ENCODE results near the gene CRTC2.

Gene CRTC2

GRCh38 chr1:153945131-153945794, 13.1 kb downstream of the CRTC2 start:
- no peak for DNase-seq

- no peak for DNase-seq
Measured at GRCh38 chr1:153944827-153945117, 13.6 kb downstream of the CRTC2 start.

- DNase-seq, result no peak
Measured at GRCh38 chr1:153944005-153944826, 14.2 kb downstream of the CRTC2 start.

GRCh38 chr1:153942766-153943549, 15.5 kb downstream of the CRTC2 start:
- DNase-seq, result no peak

- DNase-seq, result no peak
Measured at GRCh38 chr1:153941826-153942725, 16.3 kb downstream of the CRTC2 start.

GRCh38 chr1:153940756-153941155, 17.7 kb downstream of the CRTC2 start:
- DNase-seq, result no peak

GRCh38 chr1:153939476-153939875, 18.9 kb downstream of the CRTC2 start:
- DNase-seq, result no peak

- no peak for DNase-seq
Measured at GRCh38 chr1:153938996-153939395, 19.4 kb downstream of the CRTC2 start.

- no peak for DNase-seq
Measured at GRCh38 chr1:153937331-153937730, 21.1 kb downstream of the CRTC2 start.

GRCh38 chr1:153936011-153936802, 22.2 kb downstream of the CRTC2 start:
- DNase-seq, result no peak

GRCh38 chr1:153934746-153935145, 23.7 kb downstream of the CRTC2 start:
- no peak for DNase-seq

GRCh38 chr1:153933955-153934354, 24.5 kb downstream of the CRTC2 start:
- DNase-seq, result no peak

- DNase-seq, result no peak
Measured at GRCh38 chr1:153933430-153933829, 25.0 kb downstream of the CRTC2 start.

GRCh38 chr1:153932156-153933131, 26.0 kb downstream of the CRTC2 start:
- DNase-seq, result no peak

- no peak for DNase-seq
Measured at GRCh38 chr1:153929981-153930948, 28.1 kb downstream of the CRTC2 start.

- DNase-seq, result no peak
Measured at GRCh38 chr1:153929426-153929825, 29.0 kb downstream of the CRTC2 start.

GRCh38 chr1:153928791-153929341, 29.5 kb downstream of the CRTC2 start:
- DNase-seq, result no peak

GRCh38 chr1:153928245-153928644, 30.2 kb downstream of the CRTC2 start:
- DNase-seq, result no peak

- DNase-seq, result no peak
Measured at GRCh38 chr1:153926405-153926804, 32.0 kb downstream of the CRTC2 start.

Measured in NCI-H1105 (cell line).